ENCODE results near the gene PLOD2. TPM values are rescaled to one million over a fixed set of nuclear protein-coding genes. Genes with fewer than 3 reads are reported as not detected.
A peak's percentile ranks its signal among the peaks of the same experiment; 100 is the strongest.

The PLOD2 gene
- total RNA-seq, 6 experiments from 2014 or later: 181 to 358 (median 200) TPM

DNA sequence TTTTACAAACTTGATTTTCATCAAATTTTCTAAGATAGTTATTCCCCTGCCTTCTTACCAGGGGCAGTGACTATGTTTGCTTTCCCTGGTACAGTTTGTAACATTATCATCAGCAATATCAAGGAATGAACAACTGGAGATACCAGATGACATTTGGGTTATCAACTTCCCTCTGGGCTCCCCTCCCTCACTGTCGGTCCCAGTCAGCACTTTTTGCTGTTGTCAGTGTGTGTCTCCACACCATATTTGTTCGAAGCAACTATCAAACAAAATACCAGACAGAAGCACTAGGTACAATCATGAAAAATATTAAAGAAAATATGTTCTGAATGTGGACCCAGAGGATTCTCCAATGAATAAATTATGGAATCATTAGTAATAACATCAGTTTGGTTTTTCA, 75.3 kb downstream of the PLOD2 start:
- peaks cover 7% of the 10 kb centered on the region for H3K4me1 Mint-ChIP-seq (ENCODE audit: low read depth)
- DNase-seq: no peak
- H3K4me3 Mint-ChIP-seq: no peak overlapping the region
- H3K27ac Mint-ChIP-seq: peak overlapping the region; percentile 62
- peaks cover 9% of the 10 kb centered on the region for H3K36me3 Mint-ChIP-seq (ENCODE audit: low read depth)
- TF ChIP-seq, protein P1, sequence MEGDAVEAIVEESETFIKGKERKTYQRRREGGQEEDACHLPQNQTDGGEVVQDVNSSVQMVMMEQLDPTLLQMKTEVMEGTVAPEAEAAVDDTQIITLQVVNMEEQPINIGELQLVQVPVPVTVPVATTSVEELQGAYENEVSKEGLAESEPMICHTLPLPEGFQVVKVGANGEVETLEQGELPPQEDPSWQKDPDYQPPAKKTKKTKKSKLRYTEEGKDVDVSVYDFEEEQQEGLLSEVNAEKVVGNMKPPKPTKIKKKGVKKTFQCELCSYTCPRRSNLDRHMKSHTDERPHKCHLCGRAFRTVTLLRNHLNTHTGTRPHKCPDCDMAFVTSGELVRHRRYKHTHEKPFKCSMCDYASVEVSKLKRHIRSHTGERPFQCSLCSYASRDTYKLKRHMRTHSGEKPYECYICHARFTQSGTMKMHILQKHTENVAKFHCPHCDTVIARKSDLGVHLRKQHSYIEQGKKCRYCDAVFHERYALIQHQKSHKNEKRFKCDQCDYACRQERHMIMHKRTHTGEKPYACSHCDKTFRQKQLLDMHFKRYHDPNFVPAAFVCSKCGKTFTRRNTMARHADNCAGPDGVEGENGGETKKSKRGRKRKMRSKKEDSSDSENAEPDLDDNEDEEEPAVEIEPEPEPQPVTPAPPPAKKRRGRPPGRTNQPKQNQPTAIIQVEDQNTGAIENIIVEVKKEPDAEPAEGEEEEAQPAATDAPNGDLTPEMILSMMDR (IDR thresholded peaks at IDR 0.05): no peak
- H3K27me3 Mint-ChIP-seq (ENCODE audit: insufficient read depth): peaks cover 2% of the 10 kb centered on the region; the same call in 1 of the 2 replicates
- no peaks in the 10 kb centered on the region for H3K9me3 Mint-ChIP-seq

DNA sequence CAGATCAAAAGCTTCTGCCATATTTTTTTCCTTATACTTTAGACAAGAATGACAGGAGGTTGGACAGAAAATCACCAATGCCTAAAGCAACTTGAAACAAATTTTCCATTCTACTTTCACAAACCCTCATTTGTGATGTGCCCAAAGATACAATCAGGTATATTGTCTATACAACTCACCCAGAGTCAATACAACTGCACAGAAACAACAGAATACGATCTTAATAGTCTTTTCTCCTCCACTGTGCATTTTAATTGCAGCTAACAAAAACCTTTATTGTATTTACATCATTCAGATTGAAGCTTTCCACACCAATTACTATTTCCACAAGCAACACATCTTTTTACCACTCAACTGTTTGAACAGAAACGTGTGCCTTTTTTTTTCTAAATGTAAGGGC, 80.4 kb downstream of the PLOD2 start:
- no peak for DNase-seq
- Mint-ChIP-seq H3K4me3 (no peak overlapping the region), H3K27ac (peak overlapping the region; percentile 14), H3K9me3 (no peaks in the 10 kb centered on the region), H3K36me3 (ENCODE audit: low read depth) (peaks cover 27% of the 10 kb centered on the region), H3K4me1 (ENCODE audit: low read depth) (peaks cover 15% of the 10 kb centered on the region), H3K27me3 (ENCODE audit: insufficient read depth) (peaks cover 3% of the 10 kb centered on the region)
- TF ChIP-seq, protein P1 (IDR thresholded peaks at IDR 0.05): no peak

DNA sequence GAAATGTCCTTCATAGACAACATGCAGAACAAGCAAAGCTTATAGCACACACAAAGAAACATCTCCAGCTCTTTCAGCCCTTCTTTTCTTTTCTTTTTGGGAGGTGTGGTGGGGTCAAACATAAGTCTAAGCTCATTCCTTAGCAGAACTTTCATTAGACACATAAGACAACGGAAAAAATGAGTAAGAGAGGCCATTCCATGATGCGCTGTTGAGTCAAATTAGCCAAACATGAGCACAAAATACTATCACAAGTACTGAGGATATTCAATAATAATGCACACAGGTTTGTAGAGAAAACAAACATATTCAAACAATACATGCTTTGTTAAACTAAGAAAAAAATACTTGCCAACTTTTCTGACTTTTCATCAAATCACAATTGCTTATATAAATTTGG, 83.0 kb downstream of the PLOD2 start:
- H3K27ac Mint-ChIP-seq: no peak overlapping the region
- DNase-seq: no peak
- H3K4me1 Mint-ChIP-seq (ENCODE audit: low read depth): peaks cover 15% of the 10 kb centered on the region
- TF ChIP-seq, protein P1 (IDR thresholded peaks at IDR 0.05): no peak
- no peaks in the 10 kb centered on the region for H3K9me3 Mint-ChIP-seq
- peaks cover 3% of the 10 kb centered on the region for H3K27me3 Mint-ChIP-seq (ENCODE audit: insufficient read depth)
- H3K4me3 Mint-ChIP-seq: no peak overlapping the region
- peaks cover 25% of the 10 kb centered on the region for H3K36me3 Mint-ChIP-seq (ENCODE audit: low read depth)

DNA sequence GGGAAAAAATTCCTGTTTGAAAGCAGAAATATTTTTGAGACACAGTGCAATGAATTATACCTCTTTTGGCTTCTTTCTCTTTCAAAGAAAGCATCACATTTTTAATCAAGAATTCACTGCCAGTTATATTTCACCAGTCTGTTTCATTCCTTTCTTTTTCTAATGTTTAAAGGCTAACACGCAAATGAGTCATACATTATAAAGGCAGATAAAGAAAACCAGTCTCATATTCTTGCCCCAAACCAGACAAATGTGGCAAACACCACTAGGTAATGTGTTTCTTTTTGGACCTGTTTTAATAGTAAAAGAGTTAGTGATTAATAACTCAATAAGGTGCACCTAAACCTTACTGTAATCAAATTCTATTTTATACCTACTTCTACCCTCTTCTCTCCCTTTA, 83.8 kb downstream of the PLOD2 start:
- no peaks in the 10 kb centered on the region for H3K9me3 Mint-ChIP-seq
- H3K4me1 Mint-ChIP-seq (ENCODE audit: low read depth): peaks cover 23% of the 10 kb centered on the region
- TF ChIP-seq, protein P1 (IDR thresholded peaks at IDR 0.05): no peak
- H3K27me3 Mint-ChIP-seq (ENCODE audit: insufficient read depth): peaks cover 3% of the 10 kb centered on the region
- H3K36me3 Mint-ChIP-seq (ENCODE audit: low read depth): peaks cover 27% of the 10 kb centered on the region
- H3K4me3 Mint-ChIP-seq: no peak overlapping the region
- H3K27ac Mint-ChIP-seq: no peak overlapping the region; the same call in 1 of the 2 replicates
- no peak for DNase-seq

DNA sequence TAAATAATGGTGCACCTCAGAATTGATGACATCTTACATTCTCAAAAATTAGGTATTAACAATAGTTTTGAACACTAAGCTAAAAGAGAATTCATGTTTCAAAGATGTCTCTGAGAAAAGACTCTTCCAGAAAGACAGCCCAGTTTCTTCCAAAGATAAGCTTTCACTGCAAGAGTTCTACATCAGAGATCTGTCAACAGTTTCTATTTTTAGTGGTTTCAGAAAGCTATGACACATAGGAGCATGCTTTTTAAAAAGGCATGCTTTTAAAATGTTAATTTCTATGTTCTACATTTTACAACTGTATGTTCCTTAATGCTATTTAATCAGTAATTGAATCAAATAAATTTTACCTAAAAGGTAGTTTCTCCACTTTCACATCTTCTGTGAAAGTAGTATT, 88.2 kb downstream of the PLOD2 start:
- H3K9me3 Mint-ChIP-seq: no peaks in the 10 kb centered on the region
- H3K27me3 Mint-ChIP-seq (ENCODE audit: insufficient read depth): peaks cover 2% of the 10 kb centered on the region
- no peak overlapping the region for H3K4me3 Mint-ChIP-seq
- peak; percentile 13 for DNase-seq
- peaks cover 24% of the 10 kb centered on the region for H3K4me1 Mint-ChIP-seq (ENCODE audit: low read depth)
- no peak overlapping the region for H3K27ac Mint-ChIP-seq
- peaks cover 39% of the 10 kb centered on the region for H3K36me3 Mint-ChIP-seq (ENCODE audit: low read depth)
- TF ChIP-seq, protein P1 (IDR thresholded peaks at IDR 0.05): no peak

DNA sequence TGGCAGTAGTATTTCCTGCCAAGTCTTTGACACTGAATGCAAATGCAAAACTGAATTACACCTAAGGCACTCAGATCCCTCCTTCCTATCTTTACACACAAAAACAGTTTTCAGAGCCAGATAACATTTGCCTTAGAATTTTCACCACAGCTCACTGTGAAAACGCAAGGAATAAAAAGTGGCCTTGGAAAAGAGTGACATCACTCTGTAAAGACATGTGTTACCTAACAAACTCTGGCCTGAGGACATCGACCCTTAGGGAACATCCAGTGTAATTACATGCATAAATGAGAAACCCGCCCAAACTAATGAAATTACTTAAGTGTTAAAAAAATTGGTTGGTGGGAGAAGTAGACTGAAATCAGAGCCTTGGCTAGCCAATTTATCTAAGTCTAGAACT, 88.9 kb downstream of the PLOD2 start:
- Mint-ChIP-seq H3K36me3 (ENCODE audit: low read depth) (peaks cover 39% of the 10 kb centered on the region), H3K4me3 (no peak overlapping the region), H3K9me3 (no peaks in the 10 kb centered on the region), H3K4me1 (ENCODE audit: low read depth) (peaks cover 21% of the 10 kb centered on the region), H3K27ac (no peak overlapping the region; the same call in 1 of the 2 replicates), H3K27me3 (ENCODE audit: insufficient read depth) (peaks cover 2% of the 10 kb centered on the region)
- no peak for DNase-seq
- TF ChIP-seq, protein P1 (IDR thresholded peaks at IDR 0.05): no peak
